ENCODE results near the gene NOP9. TPM values are rescaled to one million over a fixed set of nuclear protein-coding genes. Genes with fewer than 3 reads are reported as not detected.

NOP9 gene
- total and polyA plus RNA-seq, 9 of the 15 experiments (the other 6 are each of a cell fraction or from before 2014, with no cell fraction given) = 1.0 to 27.9 (median 15.1) TPM

GRCh38 chr14:24271134-24271833, 28.4 kb upstream of the NOP9 start, which contains the start of gene RABGGTA (continued):
- TF ChIP-seq HOMEZ (CRISPR knock-in tag; IDR thresholded peaks at IDR 0.05) (no peak), NCOR1 (IDR thresholded peaks at IDR 0.05) (0 out of 2 replicates have a peak, but pooled peaks have one; percentile 31), USF1 (CRISPR knock-in tag; IDR thresholded peaks at IDR 0.05) (no peak), CBX8 (IDR thresholded peaks at IDR 0.05; ENCODE audit: borderline replicate concordance, extremely low read depth, low read depth, low read length, poor library complexity, severe bottlenecking) (no peak), ZKSCAN3 (CRISPR knock-in tag; IDR thresholded peaks at IDR 0.05) (no peak), KLF1 (tag; IDR thresholded peaks at IDR 0.05) (no peak), HMG20B (CRISPR knock-in tag; IDR thresholded peaks at IDR 0.05) (no peak), ZBTB26 (CRISPR knock-in tag; IDR thresholded peaks at IDR 0.05) (no peak), MYC (IDR thresholded peaks at IDR 0.05; ENCODE audit: low read depth, low read length) (peak; percentile 87), MYC (CRISPR knock-in tag; IDR thresholded peaks at IDR 0.05; ENCODE audit: borderline replicate concordance, low read depth) (0 out of 2 replicates have a peak, but pooled peaks have one; percentile 23), KLF6 (CRISPR knock-in tag; IDR thresholded peaks at IDR 0.05; ENCODE audit: borderline replicate concordance) (no peak), GABPB1 (CRISPR knock-in tag; IDR thresholded peaks at IDR 0.05) (peak; percentile 81), SIN3B (IDR thresholded peaks at IDR 0.05; ENCODE audit: low read depth) (peak; percentile 54; the same call in 1 of the 2 replicates), MAFG (tag; conservative IDR thresholded peaks at IDR 0.05) (no peak), ZNF347 (CRISPR knock-in tag; IDR thresholded peaks at IDR 0.05; ENCODE audit: low read depth) (no peak), NR4A1 (CRISPR knock-in tag; IDR thresholded peaks at IDR 0.05) (no peak), NR4A1 (tag; IDR thresholded peaks at IDR 0.05) (no peak), BRCA1 (IDR thresholded peaks at IDR 0.05) (no peak), BRCA1 (CRISPR knock-in tag; IDR thresholded peaks at IDR 0.05) (no peak), ETS2 (tag; IDR thresholded peaks at IDR 0.05; ENCODE audit: borderline replicate concordance, poor library complexity, severe bottlenecking) (no peak), EGR1 (conservative IDR thresholded peaks at IDR 0.05) (0 out of 2 replicates have a peak, but pooled peaks have one; percentile 26), SRSF7 (optimal IDR thresholded peaks at IDR 0.05; ENCODE audit: low read depth, low read length) (no peak)
- TF ChIP-seq, protein P1, sequence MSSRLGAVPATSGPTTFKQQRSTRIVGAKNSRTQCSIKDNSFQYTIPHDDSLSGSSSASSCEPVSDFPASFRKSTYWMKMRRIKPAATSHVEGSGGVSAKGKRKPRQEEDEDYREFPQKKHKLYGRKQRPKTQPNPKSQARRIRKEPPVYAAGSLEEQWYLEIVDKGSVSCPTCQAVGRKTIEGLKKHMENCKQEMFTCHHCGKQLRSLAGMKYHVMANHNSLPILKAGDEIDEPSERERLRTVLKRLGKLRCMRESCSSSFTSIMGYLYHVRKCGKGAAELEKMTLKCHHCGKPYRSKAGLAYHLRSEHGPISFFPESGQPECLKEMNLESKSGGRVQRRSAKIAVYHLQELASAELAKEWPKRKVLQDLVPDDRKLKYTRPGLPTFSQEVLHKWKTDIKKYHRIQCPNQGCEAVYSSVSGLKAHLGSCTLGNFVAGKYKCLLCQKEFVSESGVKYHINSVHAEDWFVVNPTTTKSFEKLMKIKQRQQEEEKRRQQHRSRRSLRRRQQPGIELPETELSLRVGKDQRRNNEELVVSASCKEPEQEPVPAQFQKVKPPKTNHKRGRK (tag; IDR thresholded peaks at IDR 0.05) = no peak
